Activated CD4-positive, alpha-beta T cell treated with anti-CD3 and anti-CD28 coated beads for 4 hours (primary cell): Measurements from ENCODE around the gene TSHZ3.

Experiments
- DNase-seq, 2 donors: peaks; one replicate each; pipeline ENCODE4 v3.0.0-alpha.2; 2020

Gene TSHZ3

GRCh38 chr19:31260171-31260933, 88.9 kb downstream of the TSHZ3 start:
- no peak for DNase-seq

DNA sequence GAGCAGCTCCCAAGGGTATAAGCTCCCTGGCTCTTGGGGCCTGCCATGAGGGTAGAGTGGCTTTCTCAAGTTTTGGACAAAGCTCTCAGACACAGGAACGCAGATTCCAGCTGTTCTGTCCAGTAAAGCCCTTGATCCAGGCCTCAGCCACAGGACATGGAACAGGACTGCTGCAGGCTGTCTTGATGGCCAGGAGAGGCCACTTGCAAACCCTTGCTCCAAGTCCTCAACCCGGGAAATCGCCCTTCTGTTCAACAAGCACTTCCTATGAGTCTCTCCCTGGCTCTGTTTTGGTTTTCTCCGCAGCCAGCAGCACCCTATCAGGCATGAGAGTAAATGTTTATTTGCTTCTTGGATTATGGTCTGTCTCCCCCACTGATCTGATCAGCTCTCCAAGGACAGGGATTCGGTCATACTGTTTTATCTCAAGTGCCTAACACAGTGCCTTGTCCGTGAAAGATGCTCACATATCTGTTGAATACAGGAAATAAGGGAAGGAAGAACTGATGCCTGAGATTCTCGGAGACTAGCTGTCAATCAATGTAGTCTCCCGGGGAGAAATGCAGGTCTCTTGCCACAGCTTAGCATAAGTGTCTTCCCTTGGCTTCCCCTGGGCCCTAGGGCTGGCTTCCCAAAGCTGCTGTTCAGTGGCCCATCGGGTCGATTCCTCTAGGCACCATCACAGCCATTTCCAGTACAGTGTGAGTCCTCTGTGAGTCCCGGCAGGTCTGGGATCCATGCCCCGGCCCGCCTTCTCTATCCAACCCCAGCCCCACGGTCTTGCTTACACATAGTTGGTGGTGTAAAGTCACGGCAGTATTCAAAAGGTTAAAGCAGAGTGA, 90.8 kb downstream of the TSHZ3 start:
- DNase-seq = no peak

GRCh38 chr19:31257426-31258130, 91.7 kb downstream of the TSHZ3 start:
- no peak for DNase-seq

GRCh38 chr19:31257025-31257424, 92.2 kb downstream of the TSHZ3 start:
- DNase-seq = no peak

GRCh38 chr19:31256593-31256960, 92.7 kb downstream of the TSHZ3 start:
- DNase-seq = no peak

- DNase-seq = no peak
Measured at GRCh38 chr19:31255831-31256592, 93.2 kb downstream of the TSHZ3 start.

- DNase-seq = no peak
Measured at GRCh38 chr19:31255174-31255799, 93.9 kb downstream of the TSHZ3 start.

DNA sequence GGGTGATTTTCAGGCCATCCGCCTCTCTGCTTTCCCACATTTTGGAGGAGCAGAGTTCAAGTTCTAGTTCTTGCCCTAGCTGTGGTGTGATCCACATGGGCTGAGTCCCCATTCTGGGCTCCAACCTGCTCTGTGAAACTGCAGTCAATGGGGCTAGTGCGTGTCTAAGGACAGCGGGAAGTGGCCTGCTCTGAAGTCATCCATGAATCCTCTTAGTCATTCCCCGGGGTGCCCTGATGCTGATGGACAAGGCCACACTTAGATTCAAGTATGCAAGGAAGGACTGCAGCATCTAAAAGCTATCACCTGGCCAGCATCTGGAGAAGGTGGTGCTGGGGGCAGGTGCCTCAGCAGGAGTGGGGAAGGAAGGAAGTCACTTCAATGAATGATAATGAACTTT, 94.6 kb downstream of the TSHZ3 start:
- no peak for DNase-seq

- no peak for DNase-seq
Measured at GRCh38 chr19:31254180-31254551, 95.1 kb downstream of the TSHZ3 start.

DNA sequence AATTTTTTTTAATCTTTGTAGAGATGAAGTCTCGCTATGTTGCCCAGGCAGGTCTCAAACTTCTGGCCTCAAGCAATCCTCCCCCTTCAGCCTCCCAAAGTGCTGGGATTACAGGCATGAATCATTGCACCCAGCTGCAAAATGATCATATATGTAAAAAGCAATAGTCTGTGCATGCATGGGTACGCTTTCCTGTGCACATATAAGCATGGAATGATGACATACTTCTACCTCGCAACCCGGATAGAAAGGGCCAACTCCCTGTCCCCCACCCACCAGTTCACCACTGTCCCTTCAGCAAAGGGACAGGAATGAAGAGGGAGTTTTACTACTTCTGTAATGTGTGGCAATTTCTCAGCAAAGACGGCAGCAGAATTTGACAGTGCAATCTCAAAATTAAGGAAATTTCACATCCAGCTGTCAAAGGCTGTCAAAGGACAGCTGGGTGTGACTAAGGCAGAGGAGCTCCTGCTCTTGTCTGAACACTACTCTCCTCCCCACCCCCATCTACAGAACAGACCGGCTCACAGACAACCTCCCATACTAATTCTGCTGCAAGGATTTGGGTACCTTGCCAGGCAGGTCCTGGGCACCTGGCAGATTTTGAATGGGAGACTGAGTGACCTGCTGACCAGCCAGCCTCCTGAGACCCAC, 95.6 kb downstream of the TSHZ3 start:
- no peak for DNase-seq

- DNase-seq = no peak
Measured at GRCh38 chr19:31252441-31252840, 96.8 kb downstream of the TSHZ3 start.

GRCh38 chr19:31249217-31249616, 100.0 kb downstream of the TSHZ3 start:
- DNase-seq = no peak

DNA sequence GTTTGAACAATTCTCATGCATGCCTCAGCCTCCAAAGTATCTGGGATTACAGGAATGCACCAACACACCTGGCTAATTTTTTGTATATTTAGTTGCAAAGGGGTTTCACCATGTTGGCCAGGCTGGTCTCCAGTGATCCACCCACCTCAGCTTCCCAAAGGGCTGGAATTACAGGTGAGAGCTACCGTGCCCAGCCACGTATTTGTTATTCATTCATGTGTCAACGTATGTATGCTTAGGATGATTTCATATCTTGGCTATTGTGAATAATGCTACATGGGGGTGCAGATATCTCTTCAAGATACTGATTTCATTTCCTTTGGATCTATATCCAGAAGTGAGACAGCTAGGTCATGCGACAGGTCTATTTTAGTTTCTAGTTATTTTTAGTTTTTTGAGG, 113.4 kb downstream of the TSHZ3 start:
- no peak for DNase-seq

GRCh38 chr19:31233295-31233800, 115.9 kb downstream of the TSHZ3 start:
- no peak for DNase-seq

DNA sequence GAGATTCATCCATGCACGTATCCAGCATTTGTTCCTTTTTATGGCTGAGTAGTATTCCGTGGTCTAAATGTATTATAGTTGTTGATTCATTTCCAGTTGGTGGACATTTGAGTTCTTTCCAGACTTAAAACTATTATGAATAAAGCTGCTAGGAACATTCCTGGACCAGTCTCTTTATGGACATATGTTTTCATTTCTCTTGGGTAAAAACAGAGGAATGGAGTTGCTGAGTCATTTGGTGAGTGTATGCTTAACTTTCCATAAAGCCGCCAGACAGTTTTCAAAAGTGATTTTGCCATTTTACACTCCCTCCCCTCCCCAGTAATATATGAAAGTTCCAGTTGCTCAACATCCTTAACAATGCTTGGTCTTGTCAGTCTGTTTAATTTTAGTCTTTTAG, 116.4 kb downstream of the TSHZ3 start:
- DNase-seq = no peak

DNA sequence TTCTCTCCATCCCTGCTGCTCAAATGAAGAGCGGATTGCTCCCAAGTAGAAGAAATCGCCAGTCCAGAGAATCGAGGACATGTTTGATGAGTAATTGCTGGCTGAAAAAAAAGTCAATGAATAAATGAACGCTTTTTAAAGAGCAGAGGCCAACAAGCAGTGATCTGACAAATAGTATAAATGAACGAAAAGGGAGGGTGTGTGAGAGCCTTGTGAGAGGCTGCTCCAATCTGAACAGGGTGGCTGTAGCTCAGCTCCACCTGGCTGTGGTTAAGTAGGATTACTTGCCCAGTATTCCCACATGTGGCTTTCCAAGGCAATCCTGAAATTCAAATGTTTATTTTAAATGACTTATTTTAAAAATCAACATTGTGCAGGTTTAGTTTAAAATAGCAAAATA, 117.1 kb downstream of the TSHZ3 start:
- no peak for DNase-seq

GRCh38 chr19:31231237-31231636, 118.0 kb downstream of the TSHZ3 start:
- no peak for DNase-seq

- DNase-seq = no peak
Measured at GRCh38 chr19:31226151-31226935, 122.9 kb downstream of the TSHZ3 start.
